Hair follicular keratinocyte (primary cell): ENCODE data around the gene CIPC. TPM values are rescaled to one million over a fixed set of nuclear protein-coding genes. Genes with fewer than 3 reads are reported as not detected.

ENCODE experiments used
- total RNA-seq: library from RNA; depleted of rRNA; stranded (reverse); fragments of >200 nt; gene quantifications from 2 replicates; pipeline ENCODE4 v1.2.3, GENCODE V29; 2015

Gene CIPC
- 6.4 and 8.3 TPM in 2 replicates for total RNA-seq

GRCh38 chr14:77097700-77098528 is at the start of gene CIPC:
Gene CIPC (plus strand): TSS chr14:77098258. CDS start chr14:77105709, 7,451 bp downstream.

GRCh38 chr14:77141214-77142004 is 43.4 kb downstream of the CIPC start, which contains the start of gene ZDHHC22:
Gene ZDHHC22 (minus strand): TSS chr14:77141791. CDS start chr14:77139738, 2,053 bp downstream.

Other genes with a start within 250 kb of the CIPC start
- gene IRF2BPL, start 69.5 kb upstream of the CIPC start, total RNA-seq: 52.6 and 75.9 TPM in 2 replicates
- gene ZDHHC22, start 43.5 kb downstream of the CIPC start, total RNA-seq: not detected in 2 replicates
- 0.08 and 1.9 TPM in 2 replicates for gene TMEM63C, start 83.5 kb downstream of the CIPC start, total RNA-seq
- not detected in 2 replicates for gene NGB, start 172.9 kb downstream of the CIPC start, total RNA-seq
- 10.4 and 11.8 TPM in 2 replicates for gene POMT2, start 222.6 kb downstream of the CIPC start, total RNA-seq
- 45.5 and 50.1 TPM in 2 replicates for gene GSTZ1, start 222.8 kb downstream of the CIPC start, total RNA-seq